ENCODE results near the gene TRAPPC2B.

- TF ChIP-seq EZH2 (IDR thresholded peaks at IDR 0.05; ENCODE audit: insufficient read depth, poor library complexity, severe bottlenecking), result no peak
- no peak for TF ChIP-seq EZH2phosphoT487 (IDR thresholded peaks at IDR 0.05; ENCODE audit: insufficient read depth, low read depth)
These were observed 15.2 kb upstream of the TRAPPC2B start for GRCh38 chr19:57348136-57348535.
